NCI-H226 (cell line): Measurements from ENCODE around the gene MPV17L.
"Not testable (repeated sequence)": the region's sequence is repeated elsewhere in the genome, so short reads cannot be mapped to it uniquely, and the experiment has no call there.

Source experiments
- DNase-seq: peaks from one replicate; pipeline ENCODE4 v3.0.0-alpha.2; 2015

The MPV17L gene

GRCh38 chr16:15395631-15396508, at the start of gene MPV17L:
MPV17L (plus strand) TSS chr16:15395754; CDS start chr16:15395898, 144 bp downstream.
- not testable (repeated sequence) for DNase-seq

GRCh38 chr16:15348721-15349120, 46.8 kb upstream of the MPV17L start:
- DNase-seq = not testable (repeated sequence)

GRCh38 chr16:15351251-15351650, 44.3 kb upstream of the MPV17L start:
- not testable (repeated sequence) for DNase-seq

GRCh38 chr16:15351745-15352144, 43.8 kb upstream of the MPV17L start:
- DNase-seq = not testable (repeated sequence)

- DNase-seq = not testable (repeated sequence)
These were observed 42.7 kb upstream of the MPV17L start for GRCh38 chr16:15352852-15353251.

GRCh38 chr16:15354846-15355245, 40.7 kb upstream of the MPV17L start:
- not testable (repeated sequence) for DNase-seq

GRCh38 chr16:15357495-15357894, 38.1 kb upstream of the MPV17L start:
- DNase-seq = not testable (repeated sequence)

GRCh38 chr16:15378194-15378593, 17.4 kb upstream of the MPV17L start, which contains the start of gene NPIPA5:
NPIPA5 (minus strand) TSS chr16:15378294; CDS start chr16:15378294, 0 bp downstream.
- DNase-seq = not testable (repeated sequence)

GRCh38 chr16:15382810-15383209, 12.7 kb upstream of the MPV17L start:
- DNase-seq = peak; percentile 37

GRCh38 chr16:15388060-15388459, 7.5 kb upstream of the MPV17L start:
- not testable (repeated sequence) for DNase-seq

GRCh38 chr16:15389916-15390315, 5.6 kb upstream of the MPV17L start:
- not testable (repeated sequence) for DNase-seq

GRCh38 chr16:15393025-15393424, 2.5 kb upstream of the MPV17L start:
- not testable (repeated sequence) for DNase-seq

GRCh38 chr16:15396509-15396829, 915 bp downstream of the MPV17L start:
- DNase-seq = not testable (repeated sequence)

- no peak for DNase-seq
These were observed 1.5 kb downstream of the MPV17L start for GRCh38 chr16:15396948-15397594.

GRCh38 chr16:15398618-15399316, 3.2 kb downstream of the MPV17L start:
- DNase-seq = no peak

- no peak for DNase-seq
These were observed 3.8 kb downstream of the MPV17L start for GRCh38 chr16:15399317-15399716.

- DNase-seq = not testable (repeated sequence)
These were observed 4.8 kb downstream of the MPV17L start for GRCh38 chr16:15400314-15400713.

GRCh38 chr16:15401972-15402371, 6.4 kb downstream of the MPV17L start:
- DNase-seq = no peak

GRCh38 chr16:15403392-15403995, 7.9 kb downstream of the MPV17L start:
- no peak for DNase-seq

- not testable (repeated sequence) for DNase-seq
These were observed 8.5 kb downstream of the MPV17L start for GRCh38 chr16:15404091-15404490.

GRCh38 chr16:15404792-15405191, 9.2 kb downstream of the MPV17L start:
- DNase-seq = no peak

- not testable (repeated sequence) for DNase-seq
These were observed 12.2 kb downstream of the MPV17L start for GRCh38 chr16:15407756-15408155.

GRCh38 chr16:15409476-15409875, 13.9 kb downstream of the MPV17L start:
- DNase-seq = not testable (repeated sequence)
